Ectodermal cell (in vitro differentiated cells): ENCODE measurements around the gene ERICH4. TPM values are rescaled to one million over a fixed set of nuclear protein-coding genes. Genes with fewer than 3 reads are reported as not detected.
A peak's percentile ranks its signal among the peaks of the same experiment; 100 is the strongest.

Source experiments
- H3K27ac ChIP-seq: 2 replicates; pipeline ENCODE4 v1.7.0; 2013; ENCODE audit warnings: mild to moderate bottlenecking, low read depth, low read length; ENCODE audit not compliant: insufficient read depth, poor library complexity, severe bottlenecking
- H3K27me3 ChIP-seq: 2 replicates; pipeline ENCODE4 v1.7.0; 2013; ENCODE audit warnings: mild to moderate bottlenecking, low read length; ENCODE audit not compliant: insufficient read depth, control insufficient read depth, poor library complexity, severe bottlenecking
- H3K36me3 ChIP-seq: one replicate; pipeline ENCODE4 v1.7.0; 2013; ENCODE audit warnings: low read length; ENCODE audit not compliant: control insufficient read depth, insufficient read depth
- H3K4me1 ChIP-seq: one replicate; pipeline ENCODE4 v1.7.0; 2013; ENCODE audit warnings: low read length; ENCODE audit not compliant: control insufficient read depth, insufficient read depth
- H3K4me3 ChIP-seq: 2 replicates; pipeline ENCODE4 v1.7.0; 2013; ENCODE audit warnings: low read depth, low read length, control low read depth; ENCODE audit not compliant: insufficient read depth
- H3K9me3 ChIP-seq: 2 replicates; pipeline ENCODE4 v1.7.0; 2013; ENCODE audit warnings: mild to moderate bottlenecking, low read length, moderate library complexity; ENCODE audit not compliant: control insufficient read depth
- WGBS, 2 experiments: methylation state at CpG; one replicate each; pipeline ENCODE4 v1.1.7; 2013; ENCODE audit warnings: missing lambda C conversion rate in 2 of 2; 5-methylcytosine and 5-hydroxymethylcytosine counted together
- polyA plus RNA-seq, 4 experiments: library from polyadenylated mRNA; stranded (reverse); fragments of 50-300 nt; gene quantifications; one replicate each; pipeline ENCODE4 v1.2.3, GENCODE V29; 2013

Gene ERICH4
- polyA plus RNA-seq (2013, experiment 1 of 4), result not detected
- polyA plus RNA-seq (2013, experiment 2 of 4), result not detected
- not detected for polyA plus RNA-seq (2013, experiment 3 of 4)
- not detected for polyA plus RNA-seq (2013, experiment 4 of 4)

GRCh38 chr19:41442473-41443355, at the start of gene ERICH4:
TSS of gene ERICH4 (plus strand) at chr19:41443156. CDS start at chr19:41443170, 14 bp downstream.
- no peak within 1 kb of the TSS for H3K27ac ChIP-seq
- H3K9me3 ChIP-seq, result no peaks in the 10 kb centered on the region
- 73 to 78% methylated on average over 7 of the region's 7 CpGs for WGBS, 2 experiments
- H3K27me3 ChIP-seq, result peaks cover 12% of the 10 kb centered on the region
- no peak within 1 kb of the TSS for H3K4me3 ChIP-seq
- H3K4me1 ChIP-seq, result no peaks in the 10 kb centered on the region
- H3K36me3 ChIP-seq, result peaks cover 4% of the 10 kb centered on the region

GRCh38 chr19:41395355-41395754, 47.6 kb upstream of the ERICH4 start:
- H3K9me3 ChIP-seq, result no peaks in the 10 kb centered on the region
- peaks cover 5% of the 10 kb centered on the region for H3K4me1 ChIP-seq
- WGBS, 2 experiments, result 84 to 85% methylated on average over 6 of the region's 6 CpGs
- no peak overlapping the region for H3K4me3 ChIP-seq
- H3K36me3 ChIP-seq, result peaks cover 3% of the 10 kb centered on the region
- no peak overlapping the region for H3K27ac ChIP-seq
- no peaks in the 10 kb centered on the region for H3K27me3 ChIP-seq

GRCh38 chr19:41397086-41398049, 45.6 kb upstream of the ERICH4 start, which contains the start of the genes BCKDHA and EXOSC5:
TSS of gene BCKDHA (plus strand) at chr19:41397818. CDS start at chr19:41397828, 10 bp downstream.
TSS of gene EXOSC5 (minus strand) at chr19:41397359. CDS start at chr19:41397328, 31 bp downstream.
- WGBS, 2 experiments, result 0 to 1% methylated on average over 50 of the region's 50 CpGs
- Histone ChIP-seq H3K9me3 (no peaks in the 10 kb centered on the region), H3K4me3 (peak within 1 kb of the TSS; percentile 89), H3K27ac (peak within 1 kb of the TSS; percentile 96), H3K36me3 (no peaks in the 10 kb centered on the region), H3K27me3 (no peaks in the 10 kb centered on the region), H3K4me1 (peaks cover 5% of the 10 kb centered on the region)

- Histone ChIP-seq H3K36me3 (no peaks in the 10 kb centered on the region), H3K27me3 (no peaks in the 10 kb centered on the region), H3K9me3 (no peaks in the 10 kb centered on the region), H3K4me3 (peak overlapping the region; percentile 79), H3K27ac (no peak overlapping the region), H3K4me1 (peaks cover 5% of the 10 kb centered on the region)
- 1 to 2% methylated on average over 5 of the region's 5 CpGs for WGBS, 2 experiments
Measured at GRCh38 chr19:41398050-41398418, 44.9 kb upstream of the ERICH4 start.

- Histone ChIP-seq H3K4me3 (peak overlapping the region; percentile 79), H3K27ac (no peak overlapping the region), H3K9me3 (no peaks in the 10 kb centered on the region), H3K4me1 (peaks cover 5% of the 10 kb centered on the region), H3K27me3 (no peaks in the 10 kb centered on the region), H3K36me3 (no peaks in the 10 kb centered on the region)
- WGBS, 2 experiments, result 78 to 91% methylated on average over 3 of the region's 3 CpGs
Measured at GRCh38 chr19:41398598-41398997, 44.4 kb upstream of the ERICH4 start.

- Histone ChIP-seq H3K27me3 (no peaks in the 10 kb centered on the region), H3K4me1 (peaks cover 5% of the 10 kb centered on the region), H3K36me3 (no peaks in the 10 kb centered on the region), H3K9me3 (no peaks in the 10 kb centered on the region), H3K27ac (no peak overlapping the region), H3K4me3 (no peak overlapping the region)
- 84 to 92% methylated on average over 3 of the region's 3 CpGs for WGBS, 2 experiments
Measured at GRCh38 chr19:41399091-41399490, 43.9 kb upstream of the ERICH4 start.

- 91% methylated on average over 2 of the region's 2 CpGs for WGBS, 2 experiments
- H3K9me3 ChIP-seq, result no peaks in the 10 kb centered on the region
- peaks cover 5% of the 10 kb centered on the region for H3K4me1 ChIP-seq
- H3K4me3 ChIP-seq, result no peak overlapping the region
- no peaks in the 10 kb centered on the region for H3K36me3 ChIP-seq
- H3K27ac ChIP-seq, result no peak overlapping the region
- H3K27me3 ChIP-seq, result no peaks in the 10 kb centered on the region
Measured at GRCh38 chr19:41399525-41399924, 43.4 kb upstream of the ERICH4 start.

GRCh38 chr19:41401483-41401882, 41.5 kb upstream of the ERICH4 start:
- 82 to 87% methylated on average over 4 of the region's 4 CpGs for WGBS, 2 experiments
- H3K27ac ChIP-seq, result no peak overlapping the region
- H3K36me3 ChIP-seq, result no peaks in the 10 kb centered on the region

GRCh38 chr19:41402010-41402409, 40.9 kb upstream of the ERICH4 start:
- 94 to 97% methylated on average over 2 to 3 of the region's 3 CpGs for WGBS, 2 experiments
- no peaks in the 10 kb centered on the region for H3K9me3 ChIP-seq
- no peak overlapping the region for H3K4me3 ChIP-seq

More at GRCh38 chr19:41401483-41401882, 41.5 kb upstream of the ERICH4 start:
- Histone ChIP-seq H3K4me3 (no peak overlapping the region), H3K9me3 (no peaks in the 10 kb centered on the region), H3K27me3 (no peaks in the 10 kb centered on the region), H3K4me1 (peaks cover 5% of the 10 kb centered on the region)

More at GRCh38 chr19:41402010-41402409, 40.9 kb upstream of the ERICH4 start:
- Histone ChIP-seq H3K36me3 (no peaks in the 10 kb centered on the region), H3K27me3 (no peaks in the 10 kb centered on the region), H3K27ac (no peak overlapping the region), H3K4me1 (peaks cover 7% of the 10 kb centered on the region)
